Mammary epithelial cell (primary cell): ENCODE results near the gene NDUFA11.

ENCODE experiments used
- EZH2 ChIP-seq: IDR thresholded peaks from 2 replicates; pipeline ENCODE4 v1.6.1; 2012; ENCODE audit warnings: low read length, inconsistent platforms, borderline replicate concordance
- TF ChIP-seq, protein P1 (sequence below), 2 donors: IDR thresholded peaks in 1 of 2; conservative IDR thresholded peaks in 1 of 2; 2 replicates each; pipeline ENCODE4 v1.5.1; 2011 to 2012; ENCODE audit warnings: inconsistent platforms in 2 of 2, low read length in 2 of 2, mild to moderate bottlenecking in 2 of 2, control low read depth in 1 of 2, low read depth in 1 of 2; ENCODE audit not compliant: insufficient read depth in 1 of 2; ENCODE audit errors: extremely low read depth in 1 of 2

DNA sequence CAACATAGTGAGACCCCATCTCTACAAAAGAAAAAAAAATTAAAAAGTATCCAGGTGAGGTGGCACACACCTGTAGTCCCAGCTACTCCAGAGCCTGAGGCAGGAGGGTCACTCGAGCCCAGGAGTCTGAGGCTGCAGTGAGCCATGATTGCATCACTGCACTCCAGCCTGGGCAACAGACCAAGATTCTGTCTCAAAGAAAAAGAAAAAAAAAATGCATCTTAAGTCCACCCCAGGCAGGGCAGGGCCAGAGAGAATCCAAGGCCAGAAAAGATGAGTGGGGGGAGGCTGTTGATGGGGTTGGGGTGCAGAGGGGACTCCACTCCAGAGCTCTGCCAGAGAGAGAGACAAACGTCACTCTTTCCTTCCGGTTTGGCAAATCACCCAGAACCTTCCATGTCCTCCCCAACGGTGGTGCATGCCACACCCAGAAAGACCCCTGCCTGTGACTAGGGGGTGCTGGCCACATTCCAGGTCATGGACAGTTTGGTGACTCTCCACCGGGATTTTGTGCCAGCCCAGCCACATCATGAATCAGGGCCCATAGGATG lies 52.8 kb downstream of the NDUFA11 start:
- TF ChIP-seq, protein P1, sequence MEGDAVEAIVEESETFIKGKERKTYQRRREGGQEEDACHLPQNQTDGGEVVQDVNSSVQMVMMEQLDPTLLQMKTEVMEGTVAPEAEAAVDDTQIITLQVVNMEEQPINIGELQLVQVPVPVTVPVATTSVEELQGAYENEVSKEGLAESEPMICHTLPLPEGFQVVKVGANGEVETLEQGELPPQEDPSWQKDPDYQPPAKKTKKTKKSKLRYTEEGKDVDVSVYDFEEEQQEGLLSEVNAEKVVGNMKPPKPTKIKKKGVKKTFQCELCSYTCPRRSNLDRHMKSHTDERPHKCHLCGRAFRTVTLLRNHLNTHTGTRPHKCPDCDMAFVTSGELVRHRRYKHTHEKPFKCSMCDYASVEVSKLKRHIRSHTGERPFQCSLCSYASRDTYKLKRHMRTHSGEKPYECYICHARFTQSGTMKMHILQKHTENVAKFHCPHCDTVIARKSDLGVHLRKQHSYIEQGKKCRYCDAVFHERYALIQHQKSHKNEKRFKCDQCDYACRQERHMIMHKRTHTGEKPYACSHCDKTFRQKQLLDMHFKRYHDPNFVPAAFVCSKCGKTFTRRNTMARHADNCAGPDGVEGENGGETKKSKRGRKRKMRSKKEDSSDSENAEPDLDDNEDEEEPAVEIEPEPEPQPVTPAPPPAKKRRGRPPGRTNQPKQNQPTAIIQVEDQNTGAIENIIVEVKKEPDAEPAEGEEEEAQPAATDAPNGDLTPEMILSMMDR (conservative IDR thresholded peaks at IDR 0.05 in 1 of 2, IDR thresholded peaks at IDR 0.05 in 1 of 2; ENCODE audit: extremely low read depth in 1 of 2, insufficient read depth in 1 of 2, low read depth in 1 of 2, low read length in 2 of 2), result no peak
- TF ChIP-seq EZH2, result no peak
